ENCODE measurements around the gene MATN4.

Gene MATN4

DNA sequence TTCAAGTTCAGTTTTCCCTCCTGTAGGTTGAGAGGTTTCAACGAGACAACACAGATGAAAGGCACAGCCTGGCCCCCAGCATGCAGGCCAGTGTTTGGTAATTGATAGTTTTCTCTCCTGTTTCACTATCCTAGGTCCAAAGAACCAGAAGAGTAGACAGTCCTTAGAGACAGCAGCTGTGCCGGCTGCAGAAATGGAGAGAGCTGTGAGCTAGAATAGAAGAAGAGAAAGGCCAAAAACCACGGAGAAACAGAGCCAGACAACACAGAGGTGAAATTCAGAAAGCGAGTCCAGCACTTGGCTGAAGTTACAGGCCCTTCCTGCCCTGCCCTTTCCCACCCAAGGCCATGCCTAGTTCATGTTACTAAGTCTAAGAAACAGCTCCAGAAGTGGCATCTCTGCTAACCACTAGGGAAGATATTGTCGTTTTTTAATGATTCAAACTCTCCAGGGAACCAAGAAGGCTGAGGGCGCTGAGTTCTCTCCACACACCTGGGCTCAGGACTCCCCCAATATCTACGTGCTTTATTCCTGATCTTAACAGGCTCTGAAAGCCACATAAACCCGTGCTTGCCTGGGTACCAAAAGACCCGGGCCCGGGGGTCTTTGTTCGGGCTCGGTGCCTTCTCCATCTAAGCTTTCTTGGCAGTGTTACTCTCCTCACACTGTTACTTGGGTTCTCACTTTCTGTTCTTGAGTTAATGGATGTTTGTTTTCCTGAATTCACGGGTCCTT lies 18.0 kb downstream of the MATN4 start:
- DNase-seq = no peak

DNA sequence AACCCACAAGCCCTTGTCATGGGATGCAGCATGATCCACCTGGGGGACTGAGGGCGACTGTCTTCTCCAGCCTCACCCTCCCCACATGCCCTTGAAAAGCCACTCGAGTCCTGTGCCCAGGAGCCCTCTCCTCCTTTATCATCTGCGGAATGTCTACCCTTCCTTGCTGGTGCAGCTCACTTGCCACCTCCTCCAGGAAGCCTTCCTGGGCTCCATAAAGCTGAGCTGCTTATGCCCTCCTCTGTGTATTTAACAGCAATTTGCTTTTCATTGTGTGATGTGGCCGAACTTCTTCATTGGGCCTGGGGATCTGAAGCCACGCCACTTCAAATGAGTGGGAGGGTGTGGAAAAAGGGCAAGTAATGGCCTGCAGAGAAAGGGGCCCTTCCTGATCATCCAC lies 19.2 kb downstream of the MATN4 start:
- no peak for DNase-seq

- no peak for DNase-seq
These were observed 19.7 kb downstream of the MATN4 start for GRCh38 chr20:45288376-45288775.

GRCh38 chr20:45283551-45284057 lies 24.5 kb downstream of the MATN4 start:
- DNase-seq = no peak

DNA sequence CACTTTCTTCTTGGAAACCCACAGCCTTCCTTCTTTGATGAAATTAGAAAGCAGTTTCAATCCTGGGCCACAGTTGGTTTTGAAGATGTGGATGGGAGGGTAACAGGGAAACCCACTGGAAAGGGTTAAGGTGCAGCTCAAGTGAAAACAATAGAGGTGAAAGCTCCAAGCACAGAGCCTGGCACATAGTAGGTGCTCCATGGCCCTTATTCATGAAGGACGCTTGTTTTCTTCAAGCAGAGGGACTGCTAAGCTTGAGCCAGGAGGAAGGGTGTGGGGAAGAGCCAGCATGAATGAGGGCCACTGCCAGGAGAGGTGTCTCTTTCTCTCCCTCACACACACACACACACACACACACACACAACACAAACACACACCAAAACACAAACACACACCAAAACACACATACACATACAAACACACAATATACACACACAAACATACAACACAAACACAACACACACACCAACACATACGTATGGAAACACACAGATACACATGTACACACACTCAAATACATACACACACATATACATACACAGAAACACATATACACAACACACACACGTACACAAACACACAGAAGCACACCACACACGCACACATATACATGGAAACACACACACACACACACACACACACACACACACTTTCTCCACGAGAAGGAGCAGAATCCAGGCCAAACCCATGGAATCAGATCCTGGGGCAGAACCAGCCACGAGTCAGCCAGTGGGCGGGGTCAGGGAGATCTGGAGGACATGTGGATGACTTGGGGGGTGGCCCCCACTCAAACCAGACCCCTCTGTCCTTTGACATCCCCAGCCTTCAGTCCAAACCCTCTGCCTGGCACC lies 25.2 kb downstream of the MATN4 start:
- DNase-seq = no peak

- no peak for DNase-seq
These were observed 28.1 kb downstream of the MATN4 start for GRCh38 chr20:45279992-45280391.

DNA sequence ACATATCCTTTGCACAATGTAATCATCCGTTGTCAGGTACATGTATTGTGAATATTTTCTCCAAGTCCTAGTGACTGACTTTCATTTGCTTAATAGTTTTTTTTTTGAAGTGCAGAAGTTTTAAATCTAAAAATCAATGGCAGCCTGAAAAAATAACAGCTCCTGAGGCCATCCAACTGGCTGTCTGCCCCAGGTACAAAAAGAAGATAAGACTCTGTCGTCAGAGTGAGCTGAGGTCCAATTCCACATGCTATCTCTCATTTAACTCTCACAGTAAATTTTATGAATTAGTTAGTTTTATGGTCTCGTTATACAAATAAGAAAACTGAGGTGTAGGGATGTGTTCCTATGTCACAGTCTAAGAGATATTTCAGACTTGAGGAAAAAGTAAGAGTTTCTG lies 32.8 kb downstream of the MATN4 start:
- DNase-seq = no peak

DNA sequence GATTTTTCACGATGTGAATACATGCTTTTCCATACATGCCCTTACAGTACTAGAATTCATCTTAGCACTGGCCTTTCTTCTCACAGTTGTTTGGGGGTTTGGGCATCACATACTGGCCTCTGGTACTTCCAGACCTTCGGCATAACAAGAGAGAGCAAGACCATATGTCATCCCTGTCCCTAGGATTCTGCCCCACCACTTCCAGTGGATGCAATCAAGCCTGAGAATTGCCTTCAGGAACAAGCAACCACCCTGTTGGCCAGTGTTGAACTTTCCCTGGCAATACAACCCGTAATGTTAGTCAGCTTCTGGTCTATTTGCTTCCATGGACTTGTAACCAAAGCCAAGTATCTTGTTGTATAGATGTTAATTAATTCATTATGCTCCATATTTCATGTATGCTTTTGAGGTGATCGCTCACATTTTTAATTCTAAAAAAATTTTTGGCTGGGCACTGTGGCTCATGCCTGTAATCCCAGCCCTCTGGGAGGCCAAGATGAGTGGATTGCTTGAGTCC lies 38.3 kb downstream of the MATN4 start:
- no peak for DNase-seq

DNA sequence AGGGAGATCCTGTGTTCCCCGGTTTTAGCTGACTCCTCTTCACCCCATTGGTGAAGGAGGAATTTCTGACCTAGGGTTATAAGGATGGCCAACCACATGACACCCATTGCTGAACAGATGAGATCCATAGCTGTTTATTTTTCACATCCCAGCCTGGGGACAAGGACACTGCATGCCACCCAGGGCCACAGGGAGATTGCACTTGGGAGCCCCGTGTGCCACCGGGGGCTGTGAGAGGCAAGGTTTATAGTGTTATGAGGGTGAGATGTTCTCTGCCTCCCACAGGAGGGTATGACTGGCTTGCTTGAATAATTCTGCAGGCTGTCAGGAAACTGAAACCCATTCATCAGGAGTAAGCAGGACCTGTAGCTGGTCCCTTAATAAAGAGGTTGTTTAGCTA lies 39.0 kb downstream of the MATN4 start:
- no peak for DNase-seq

- DNase-seq = no peak
These were observed 39.6 kb downstream of the MATN4 start for GRCh38 chr20:45268531-45268930.

DNA sequence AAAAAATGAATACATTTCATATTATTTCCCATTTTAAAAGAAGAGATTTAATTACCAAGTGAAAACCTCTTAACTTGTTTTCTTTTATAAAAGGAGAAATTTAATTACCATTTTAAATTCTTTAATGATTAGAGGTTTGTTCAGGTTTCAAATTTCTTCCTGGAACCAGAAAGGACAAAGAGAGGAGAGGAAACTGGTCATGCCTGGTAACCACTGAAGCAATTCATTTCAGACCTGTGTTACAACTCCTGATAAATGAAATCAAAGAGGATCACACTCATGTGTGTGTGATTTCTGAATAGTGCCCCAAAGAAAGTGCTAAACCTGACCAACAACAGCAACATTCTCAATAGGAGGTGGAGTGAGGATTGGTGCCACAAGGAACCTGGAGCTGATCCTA lies 41.1 kb downstream of the MATN4 start:
- DNase-seq = no peak

DNA sequence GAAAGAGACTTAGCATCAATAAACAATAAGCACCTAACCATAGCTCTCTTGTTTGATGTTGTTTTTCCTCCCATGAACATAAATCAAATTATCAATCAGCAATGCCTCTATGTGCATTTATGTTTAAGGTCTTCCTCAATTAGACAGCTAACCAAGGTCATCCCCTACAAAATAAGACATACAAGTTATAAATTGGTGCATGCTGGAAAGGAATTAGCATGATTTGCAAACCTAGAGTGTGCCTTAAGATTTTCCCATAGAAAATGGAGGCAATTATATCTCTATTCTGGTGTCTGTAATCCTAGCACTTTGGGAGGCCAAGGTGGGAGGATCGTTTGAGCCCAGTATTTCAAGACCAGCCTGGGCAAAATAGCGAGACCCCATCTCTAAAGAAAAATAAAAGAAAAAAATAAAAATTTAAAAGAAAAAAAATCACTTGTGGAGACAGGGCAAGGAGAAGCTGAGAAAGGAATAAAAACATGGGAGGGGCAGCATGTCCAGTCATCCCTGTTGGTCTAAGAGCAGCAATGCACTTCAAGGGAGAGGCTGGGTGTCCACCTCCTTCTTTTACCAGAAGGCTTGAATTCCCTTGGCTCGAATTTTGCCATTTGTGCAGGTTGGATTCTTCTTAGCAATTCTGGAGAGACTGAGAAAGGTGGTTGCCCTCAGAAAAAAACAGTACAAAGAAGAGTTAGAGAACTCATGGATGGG lies 44.4 kb downstream of the MATN4 start:
- DNase-seq = no peak

DNA sequence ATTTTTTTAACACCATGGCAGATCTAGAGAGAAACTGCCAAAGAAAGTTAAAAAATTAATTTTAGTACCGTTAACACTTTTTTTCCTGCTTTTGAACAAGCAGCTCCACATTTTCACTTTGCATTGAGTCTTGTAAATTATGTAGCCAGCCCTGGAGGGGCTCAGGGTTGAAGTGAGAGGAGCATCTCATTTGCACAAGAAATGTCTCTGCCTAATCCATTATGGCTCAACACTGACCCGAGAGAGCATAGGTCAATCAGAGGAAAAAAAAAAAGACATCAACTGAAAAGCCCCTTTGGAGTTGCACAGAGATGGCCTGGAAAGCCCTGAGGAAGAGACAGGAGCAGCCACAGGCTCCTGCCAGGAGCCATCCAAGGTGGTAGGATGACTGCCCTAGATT lies 49.4 kb downstream of the MATN4 start:
- no peak for DNase-seq

- DNase-seq = no peak
These were observed 49.8 kb downstream of the MATN4 start for GRCh38 chr20:45258259-45258658.

DNA sequence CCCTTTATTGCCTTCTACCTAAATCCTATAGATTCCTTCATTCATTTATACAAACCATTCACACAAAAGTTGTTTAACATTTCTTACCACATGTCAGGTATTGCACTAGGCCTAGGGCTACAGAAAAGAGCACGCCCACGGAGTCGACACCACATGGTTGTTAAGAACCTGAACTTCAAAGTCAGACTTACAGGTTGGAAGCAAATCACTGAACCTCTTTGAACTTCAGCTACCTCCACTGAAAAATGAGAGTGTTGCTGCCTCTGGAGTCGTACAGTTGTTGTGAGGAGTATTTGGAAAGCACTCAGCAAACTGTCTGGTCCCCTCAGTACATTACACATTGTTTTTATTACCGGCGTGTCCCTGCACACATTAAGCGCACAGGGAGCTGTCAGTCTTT lies 50.4 kb downstream of the MATN4 start:
- no peak for DNase-seq

- DNase-seq = no peak
These were observed 50.9 kb downstream of the MATN4 start for GRCh38 chr20:45257161-45257560.

DNA sequence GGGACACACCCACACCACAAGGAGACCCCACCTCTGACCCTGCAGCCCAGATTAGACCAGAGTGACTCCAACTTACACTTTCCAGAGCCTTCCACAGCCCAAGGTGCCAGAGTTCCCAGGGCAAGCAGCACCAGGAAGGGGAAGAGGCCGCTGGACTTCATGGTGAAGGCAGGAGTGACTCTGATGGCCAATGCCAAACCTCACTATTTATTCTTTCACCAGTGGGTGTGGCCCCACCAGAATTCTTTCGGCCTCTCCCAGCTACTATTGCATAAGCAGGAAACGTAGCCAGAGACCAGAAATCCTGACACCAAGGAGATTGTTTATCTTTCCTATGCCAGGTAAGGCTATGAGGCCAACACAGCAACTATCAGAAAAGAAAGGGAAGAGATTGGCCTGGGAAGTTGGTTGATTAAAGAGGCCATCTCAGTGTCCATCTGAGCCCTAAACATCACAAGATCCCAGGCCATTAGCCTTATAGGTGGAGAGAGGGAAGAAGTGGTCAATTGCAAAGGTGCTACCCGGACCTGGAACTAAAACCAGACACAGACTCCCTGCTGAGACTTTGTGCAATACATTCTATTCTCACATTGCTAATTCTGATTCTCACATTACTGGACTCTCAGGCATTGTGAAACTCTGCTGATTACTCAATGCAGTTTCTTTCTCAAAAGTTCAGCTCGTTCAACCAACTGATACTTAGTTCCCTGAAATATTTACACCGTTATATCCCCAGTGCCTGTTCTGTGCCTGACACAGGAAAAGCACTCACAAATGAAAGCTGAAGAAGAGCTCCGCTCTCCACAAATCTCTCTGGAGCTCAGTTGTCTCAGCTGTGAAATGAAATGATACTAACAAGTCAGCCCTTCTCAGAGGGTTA lies 53.5 kb downstream of the MATN4 start, which contains the start of gene SLPI:
SLPI (minus strand) TSS at position 182 of the 880 bp plus-strand sequence; CDS start at position 161, 21 bp downstream.
- DNase-seq = no peak

DNA sequence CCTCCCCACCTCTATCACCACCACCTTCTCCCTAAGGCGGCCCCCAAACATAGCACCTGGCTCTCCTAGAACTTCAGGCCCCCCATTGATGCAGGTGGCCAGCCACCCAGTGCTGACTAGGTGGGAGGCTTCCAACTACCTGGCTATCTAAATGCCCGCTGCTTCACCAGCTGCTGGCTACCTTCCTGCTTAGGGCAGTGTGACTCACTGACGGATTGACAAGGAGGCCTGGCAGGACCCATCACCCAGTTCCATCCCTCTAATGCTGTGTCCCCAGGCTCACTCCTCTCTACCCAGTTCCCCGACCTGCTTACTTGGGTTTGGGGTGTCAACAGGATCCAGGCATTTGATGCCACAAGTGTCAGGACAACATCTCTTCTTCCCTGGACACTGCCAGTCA lies 54.8 kb downstream of the MATN4 start:
- DNase-seq = no peak

GRCh38 chr20:45251884-45252560 lies 56.1 kb downstream of the MATN4 start:
- no peak for DNase-seq

GRCh38 chr20:45248609-45249008 lies 59.5 kb downstream of the MATN4 start:
- DNase-seq = no peak

- no peak for DNase-seq
These were observed 60.2 kb downstream of the MATN4 start for GRCh38 chr20:45247865-45248264.

DNA sequence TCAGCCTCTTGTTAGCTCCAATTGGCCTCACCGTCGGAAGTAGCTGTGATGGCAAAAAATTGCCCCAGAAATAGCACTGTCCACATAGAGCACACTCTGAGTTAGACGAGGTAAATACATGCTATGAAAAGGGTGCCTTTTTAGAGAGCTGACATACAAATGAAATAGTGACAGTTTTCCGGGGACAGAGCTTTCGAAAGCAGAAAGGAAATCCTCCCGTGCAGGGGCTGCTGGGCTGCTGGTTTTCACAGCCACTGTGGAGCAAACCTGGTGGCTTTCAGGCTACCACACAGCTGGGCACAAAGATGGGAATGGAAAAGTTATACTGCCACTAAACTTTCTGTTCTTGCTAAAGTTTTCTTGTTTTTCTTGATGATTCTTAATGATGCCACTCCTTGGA lies 62.0 kb downstream of the MATN4 start:
- no peak for DNase-seq

Data from NCI-H1048 (cell line).